Naive thymus-derived CD4-positive, alpha-beta T cell (primary cell): ENCODE data around the gene WFIKKN2. TPM values are rescaled to one million over a fixed set of nuclear protein-coding genes. Genes with fewer than 3 reads are reported as not detected.

Source experiments
- ATAC-seq: fragments of 150-1000 bp; cut with Tn5 transposase; 2 replicates; pipeline ENCODE4 v1.10.0; 2021; ENCODE audit warnings: mild to moderate bottlenecking, moderate library complexity
- CTCF ChIA-PET: fragments of 350-600 bp; sonication (Branson Sonifier 250); formaldehyde crosslinking; loops from one replicate; lab custom pipeline; 2021; ENCODE audit warnings: antibody characterized with exemption; lab: Charles Lee
- POLR2A ChIA-PET: fragments of 350-600 bp; sonication (Branson Sonifier 250); formaldehyde crosslinking; loops from one replicate; lab custom pipeline; 2021; ENCODE audit warnings: antibody characterized with exemption, inconsistent platforms; lab: Charles Lee
- DNase-seq, 9 donors: peaks; one replicate each; pipeline versions ENCODE4 v3.0.0 to v3.0.0-alpha.2; 2020 to 2022; ENCODE audit warnings: mixed read lengths in 1 of 9
- H3K27ac ChIP-seq: one replicate; pipeline ENCODE4 v1.7.0; 2013; ENCODE audit warnings: mild to moderate bottlenecking, low read depth, low read length, moderate library complexity
- H3K27me3 ChIP-seq, 2 donors: one replicate each; pipeline ENCODE4 v1.7.0; 2013; ENCODE audit warnings: low read length in 2 of 2, mild to moderate bottlenecking in 2 of 2, moderate library complexity in 2 of 2; ENCODE audit not compliant: control insufficient read depth in 2 of 2, insufficient read depth in 2 of 2
- H3K36me3 ChIP-seq, 3 experiments: 1 replicate in 2 of 3; 2 replicates in 1 of 3; pipeline ENCODE4 v1.7.0; 2013; ENCODE audit warnings: low read length in 3 of 3, mild to moderate bottlenecking in 3 of 3, moderate library complexity in 1 of 3; ENCODE audit not compliant: insufficient read depth in 3 of 3, control insufficient read depth in 2 of 3
- H3K4me1 ChIP-seq, 2 donors: one replicate each; pipeline ENCODE4 v1.7.0; 2013; ENCODE audit warnings: low read length in 2 of 2, mild to moderate bottlenecking in 2 of 2, moderate library complexity in 1 of 2; ENCODE audit not compliant: control insufficient read depth in 2 of 2, insufficient read depth in 2 of 2
- H3K4me3 ChIP-seq: 2 replicates; pipeline ENCODE4 v1.7.0; 2013; ENCODE audit warnings: mild to moderate bottlenecking, low read length
- H3K9me3 ChIP-seq, 3 experiments: 1 replicate in 2 of 3; 2 replicates in 1 of 3; pipeline ENCODE4 v1.7.0; 2013; ENCODE audit warnings: low read length in 3 of 3; ENCODE audit not compliant: control insufficient read depth in 2 of 3
- H3K27ac Mint-ChIP-seq, 9 donors: one replicate each; pipeline ENCODE4 v1.8.0; 2020 to 2022; ENCODE audit warnings: mixed read lengths in 9 of 9, mild to moderate bottlenecking in 8 of 9, moderate library complexity in 5 of 9, inconsistent platforms in 2 of 9
- H3K27me3 Mint-ChIP-seq, 5 donors: one replicate each; pipeline ENCODE4 v1.8.0; 2021 to 2022; ENCODE audit warnings: mixed read lengths in 5 of 5, mild to moderate bottlenecking in 1 of 5
- H3K36me3 Mint-ChIP-seq, 5 donors: one replicate each; pipeline ENCODE4 v1.8.0; 2020 to 2022; ENCODE audit warnings: mixed read lengths in 5 of 5, mild to moderate bottlenecking in 3 of 5, inconsistent platforms in 1 of 5
- H3K4me1 Mint-ChIP-seq, 7 donors: one replicate each; pipeline ENCODE4 v1.8.0; 2020 to 2022; ENCODE audit warnings: mixed read lengths in 7 of 7, mild to moderate bottlenecking in 3 of 7, inconsistent platforms in 1 of 7
- H3K4me3 Mint-ChIP-seq, 10 donors: one replicate each; pipeline ENCODE4 v1.8.0; 2020 to 2022; ENCODE audit warnings: mild to moderate bottlenecking in 10 of 10, mixed read lengths in 10 of 10, moderate library complexity in 6 of 10, inconsistent platforms in 2 of 10
- H3K9me3 Mint-ChIP-seq, 11 donors: one replicate each; pipeline ENCODE4 v1.8.0; 2020 to 2022; ENCODE audit warnings: mixed read lengths in 11 of 11, mild to moderate bottlenecking in 4 of 11, inconsistent platforms in 1 of 11, moderate library complexity in 1 of 11
- intact Hi-C, 2 donors: fragments of 100-400 bp; cut with micrococcal nuclease; formaldehyde crosslinking; loops; one replicate each; pipeline ENCODE4 v1.15.1; 2023
- polyA plus RNA-seq, 2 donors: library from polyadenylated mRNA; unstranded; fragments of 300-500 nt; fragmentation: Illumina TruSeq; gene quantifications; one replicate each; pipeline ENCODE4 v1.2.3, GENCODE V29; 2021
- total RNA-seq, 6 experiments: library from RNA in 5 of 6; stranded (reverse) in 5 of 6; gene quantifications; 1 replicate in 5 of 6; 2 replicates in 1 of 6; pipeline ENCODE4 v1.2.3 and lab custom pipeline; 2021 to 2026

The WFIKKN2 gene
- total and polyA plus RNA-seq, 7 experiments from 2014 or later = not detected

DNA sequence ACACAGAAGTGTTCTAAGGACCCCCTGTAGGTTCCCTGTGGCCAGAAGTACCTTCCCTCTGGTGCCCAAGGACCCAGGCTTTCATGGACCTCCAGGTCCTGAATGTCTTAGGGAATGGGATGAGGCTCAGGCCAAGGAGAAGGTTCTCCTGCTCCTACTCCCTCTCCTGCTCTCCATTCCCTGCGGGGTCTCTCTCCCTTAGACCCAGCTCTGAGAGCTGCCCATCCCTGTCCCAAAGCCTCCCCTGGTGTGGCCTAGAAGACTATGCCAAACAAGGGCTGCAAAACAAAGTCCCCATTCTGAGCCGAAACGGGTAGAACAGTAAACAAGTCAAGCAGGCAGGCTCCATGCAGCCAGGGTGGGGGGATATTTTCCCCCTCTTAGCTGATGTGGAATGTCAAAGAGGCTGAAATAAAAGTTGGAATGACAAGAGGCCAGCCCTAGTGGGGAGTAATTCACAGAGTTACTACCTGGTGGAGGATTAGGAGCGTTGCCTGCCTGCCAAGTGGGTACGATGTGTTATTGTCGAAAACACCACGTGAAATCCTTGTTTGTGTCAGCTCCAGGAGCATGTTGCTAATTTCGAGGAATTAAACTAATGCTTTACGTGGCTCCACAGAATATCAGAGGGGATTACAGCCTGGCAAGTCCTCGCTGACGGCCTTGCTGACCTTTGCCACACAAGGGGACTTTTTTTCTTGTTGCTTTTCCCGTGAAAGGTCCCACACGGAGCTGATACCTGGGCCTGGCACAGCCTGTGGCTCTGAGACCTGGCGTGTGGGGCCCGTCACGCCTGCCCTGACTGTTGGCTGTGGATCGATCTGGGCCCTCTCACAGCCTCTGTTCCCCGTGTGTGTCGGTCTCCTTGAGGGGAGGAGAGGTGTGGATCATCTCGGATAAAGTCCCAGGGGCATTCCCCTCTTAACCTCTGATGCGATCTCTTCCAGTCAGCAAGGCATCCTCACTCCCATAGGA is 2.9 kb downstream of the WFIKKN2 start:
- H3K9me3 Mint-ChIP-seq = no peaks in the 10 kb centered on the region
- H3K36me3 Mint-ChIP-seq = no peaks in the 10 kb centered on the region
- CTCF ChIA-PET = no interaction called here

GRCh38 chr17:50839591-50840310 is 4.4 kb downstream of the WFIKKN2 start:
- H3K27ac ChIP-seq = no peak overlapping the region
- CTCF ChIA-PET = interaction anchor here (0.6 kb wide), 1 partner anchor 266 kb away, joined by 4 read pairs; no protein-coding TSS in a partner anchor
- H3K4me3 Mint-ChIP-seq = no peak overlapping the region
- no peak overlapping the region for H3K27ac Mint-ChIP-seq
- intact Hi-C loops = no loop called here
- no peak overlapping the region for H3K4me3 ChIP-seq
- H3K9me3 ChIP-seq = no peaks in the 10 kb centered on the region
- peaks cover 0 to 7% (median 4%) of the 10 kb centered on the region in 7 donors for H3K4me1 Mint-ChIP-seq
- POLR2A ChIA-PET = no interaction called here
- no peaks in the 10 kb centered on the region for H3K9me3 Mint-ChIP-seq
- H3K27me3 Mint-ChIP-seq = peaks cover 0 to 6% (median 4%) of the 10 kb centered on the region in 5 donors
- DNase-seq (no peak), ATAC-seq (no peak)
- no peaks in the 10 kb centered on the region for H3K27me3 ChIP-seq
- no peaks in the 10 kb centered on the region for H3K36me3 ChIP-seq
- H3K4me1 ChIP-seq = no peaks in the 10 kb centered on the region
- no peaks in the 10 kb centered on the region for H3K36me3 Mint-ChIP-seq

More for the DNA sequence above, 2.9 kb downstream of the WFIKKN2 start:
- intact Hi-C loops = no loop called here
- no peaks in the 10 kb centered on the region for H3K36me3 ChIP-seq
- H3K27me3 Mint-ChIP-seq = peaks cover 0 to 16% (median 7%) of the 10 kb centered on the region in 5 donors
- no peak for ATAC-seq
- no peak overlapping the region for H3K4me3 Mint-ChIP-seq
- H3K4me1 Mint-ChIP-seq = peaks cover 0 to 7% (median 4%) of the 10 kb centered on the region in 7 donors
- no peak for DNase-seq
- no peaks in the 10 kb centered on the region for H3K9me3 ChIP-seq
- POLR2A ChIA-PET = no interaction called here
- no peak overlapping the region for H3K27ac ChIP-seq
- no peak overlapping the region for H3K4me3 ChIP-seq
- H3K4me1 ChIP-seq = no peaks in the 10 kb centered on the region
- no peak overlapping the region for H3K27ac Mint-ChIP-seq
- H3K27me3 ChIP-seq = no peaks in the 10 kb centered on the region

GRCh38 chr17:50840311-50840851 is 5.0 kb downstream of the WFIKKN2 start:
- H3K27ac ChIP-seq = no peak overlapping the region
- no peaks in the 10 kb centered on the region for H3K9me3 ChIP-seq
- H3K36me3 ChIP-seq = no peaks in the 10 kb centered on the region
- DNase-seq = no peak
- H3K4me1 ChIP-seq = no peaks in the 10 kb centered on the region
- ChIA-PET POLR2A (interaction anchor here (2.2 kb wide), 1 partner anchor 26 kb away, joined by 8 read pairs; the partner anchor contains the start of gene TOB1), CTCF (interaction anchor here (0.6 to 1.6 kb wide), 5 partner anchors 12 to 265 kb away, joined by 3 to 5 read pairs (median 4); no protein-coding TSS in a partner anchor)
- H3K4me3 ChIP-seq = no peak overlapping the region
- Mint-ChIP-seq H3K36me3 (no peaks in the 10 kb centered on the region), H3K4me1 (peaks cover 0 to 6% (median 3%) of the 10 kb centered on the region in 7 donors), H3K27me3 (peaks cover 0 to 5% (median 3%) of the 10 kb centered on the region in 5 donors), H3K4me3 (no peak overlapping the region), H3K27ac (no peak overlapping the region), H3K9me3 (no peaks in the 10 kb centered on the region)
- ATAC-seq = no peak
- intact Hi-C loops = no loop called here
- no peaks in the 10 kb centered on the region for H3K27me3 ChIP-seq

DNA sequence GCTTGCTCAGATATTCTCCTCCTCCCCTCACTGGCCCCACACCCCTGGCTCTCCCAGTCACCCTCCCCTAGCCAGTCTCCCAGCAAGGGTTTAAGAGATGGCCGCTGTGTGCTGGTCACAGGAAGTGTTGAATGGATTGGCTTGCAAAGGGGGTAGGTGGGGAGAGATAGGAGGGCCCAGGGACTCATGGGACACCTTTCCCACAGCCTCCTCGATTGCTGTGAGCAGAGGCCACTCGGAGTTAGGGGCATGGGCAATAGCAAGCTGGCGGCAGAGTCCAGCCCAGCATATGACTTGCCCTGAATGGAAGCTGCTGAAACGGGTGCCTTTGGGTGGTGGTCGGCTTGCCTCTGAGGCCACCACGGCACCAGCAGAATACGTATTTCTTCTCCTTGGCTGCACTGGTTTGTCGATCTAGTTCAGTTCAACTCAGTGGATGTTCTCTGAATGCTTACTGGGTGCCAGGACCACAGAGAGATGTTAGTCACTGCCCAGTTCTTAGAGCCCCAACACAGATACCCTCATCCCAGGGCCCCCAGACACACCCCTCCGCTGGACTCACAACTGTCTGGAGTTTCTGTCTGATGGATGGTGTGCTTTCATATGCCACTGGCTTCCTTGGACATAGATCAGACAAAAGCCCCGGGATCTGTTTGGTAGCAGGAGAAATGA is 6.0 kb downstream of the WFIKKN2 start:
- no peak overlapping the region for H3K4me3 Mint-ChIP-seq
- no peaks in the 10 kb centered on the region for H3K36me3 ChIP-seq
- H3K4me1 Mint-ChIP-seq = peaks cover 0 to 4% (median 0%) of the 10 kb centered on the region in 7 donors
- no peak overlapping the region for H3K27ac Mint-ChIP-seq
- intact Hi-C loops = no loop called here
- ATAC-seq (no peak), DNase-seq (no peak)
- ChIA-PET CTCF (interaction anchor here (0.9 to 1.6 kb wide), 7 partner anchors 11 to 295 kb away, joined by 3 to 4 read pairs (median 3); no protein-coding TSS in a partner anchor), POLR2A (interaction anchor here (2.2 kb wide), 1 partner anchor 25 kb away, joined by 8 read pairs; the partner anchor contains the start of gene TOB1)
- H3K4me3 ChIP-seq = no peak overlapping the region
- H3K27me3 ChIP-seq = no peaks in the 10 kb centered on the region
- H3K36me3 Mint-ChIP-seq = no peaks in the 10 kb centered on the region
- peaks cover 0 to 2% (median 0%) of the 10 kb centered on the region in 5 donors for H3K27me3 Mint-ChIP-seq
- H3K27ac ChIP-seq = no peak overlapping the region
- H3K9me3 ChIP-seq = no peaks in the 10 kb centered on the region
- no peaks in the 10 kb centered on the region for H3K9me3 Mint-ChIP-seq
- H3K4me1 ChIP-seq = no peaks in the 10 kb centered on the region

- no peaks in the 10 kb centered on the region for H3K36me3 Mint-ChIP-seq
- intact Hi-C loops = loop anchor here (1.0 to 2.0 kb wide), 6 partner anchors 59 to 364 kb away; partner anchors contain the start of genes RSAD1 (in 2 of the 2) and SPATA20 (in 1 of the 2)
- Histone ChIP-seq H3K27ac (no peak overlapping the region), H3K36me3 (no peaks in the 10 kb centered on the region), H3K4me3 (no peak overlapping the region), H3K27me3 (no peaks in the 10 kb centered on the region), H3K4me1 (no peaks in the 10 kb centered on the region), H3K9me3 (no peaks in the 10 kb centered on the region)
- ChIA-PET CTCF (interaction anchor here (0.5 to 1.6 kb wide), 9 partner anchors 23 to 295 kb away, joined by 3 to 5 read pairs (median 3); no protein-coding TSS in a partner anchor), POLR2A (interaction anchor here (0.6 to 2.2 kb wide), 2 partner anchors 24 to 62 kb away, joined by 3 to 8 read pairs; partner anchors contain the start of gene TOB1)
- no peak overlapping the region for H3K4me3 Mint-ChIP-seq
- DNase-seq = peak in 6 of 9 donors; percentile 34 to 58 (median 50)
- H3K27me3 Mint-ChIP-seq = peaks cover 0 to 2% (median 0%) of the 10 kb centered on the region in 5 donors
- H3K4me1 Mint-ChIP-seq = peaks cover 0 to 4% (median 0%) of the 10 kb centered on the region in 7 donors
- no peaks in the 10 kb centered on the region for H3K9me3 Mint-ChIP-seq
- peak; percentile 67 for ATAC-seq
- H3K27ac Mint-ChIP-seq = no peak overlapping the region
Observed at GRCh38 chr17:50841949-50842354, 6.6 kb downstream of the WFIKKN2 start.
